Glutamatergic neuron (in vitro differentiated cells): ENCODE measurements around the gene FBXW5. TPM values are rescaled to one million over a fixed set of nuclear protein-coding genes. Genes with fewer than 3 reads are reported as not detected.

Source experiments
- DNase-seq: peaks from one replicate; pipeline ENCODE4 v3.0.0; 2022
- H3K27ac Mint-ChIP-seq: one replicate; pipeline ENCODE4 v1.8.0; 2020; ENCODE audit warnings: mild to moderate bottlenecking, mixed read lengths, inconsistent platforms; ENCODE audit not compliant: unreplicated experiment
- H3K27me3 Mint-ChIP-seq: one replicate; pipeline ENCODE4 v1.8.0; 2020; ENCODE audit warnings: mild to moderate bottlenecking, moderate library complexity, mixed read lengths, inconsistent platforms; ENCODE audit not compliant: unreplicated experiment
- H3K36me3 Mint-ChIP-seq: one replicate; pipeline ENCODE4 v1.8.0; 2020; ENCODE audit warnings: mild to moderate bottlenecking, mixed read lengths, inconsistent platforms; ENCODE audit not compliant: unreplicated experiment
- H3K4me1 Mint-ChIP-seq: one replicate; pipeline ENCODE4 v1.8.0; 2020; ENCODE audit warnings: mild to moderate bottlenecking, low read depth, mixed read lengths, inconsistent platforms; ENCODE audit not compliant: unreplicated experiment
- H3K4me3 Mint-ChIP-seq: one replicate; pipeline ENCODE4 v1.8.0; 2020; ENCODE audit warnings: mild to moderate bottlenecking, mixed read lengths, inconsistent platforms; ENCODE audit not compliant: unreplicated experiment
- H3K9me3 Mint-ChIP-seq: one replicate; pipeline ENCODE4 v1.8.0; 2020; ENCODE audit warnings: mild to moderate bottlenecking, moderate library complexity, mixed read lengths, inconsistent platforms; ENCODE audit not compliant: unreplicated experiment
- CTCF ChIP-seq: fragments of 200-600 bp; sonication (generic); IDR thresholded peaks from one replicate; pipeline ENCODE4 v1.5.0; 2021; ENCODE audit not compliant: partially characterized antibody, unreplicated experiment
- total RNA-seq: library from RNA; stranded (reverse); fragmentation: NEBNext Ultra II Directional; extraction: Animal tissue kit (Norgen Biotek cat#: 25700); gene quantifications from one replicate; pipeline ENCODE4 v1.2.1, GENCODE V29; 2021; ENCODE audit not compliant: unreplicated experiment

FBXW5 gene
- total RNA-seq, 1 donor from 2014 or later: 77.9 TPM

GRCh38 chr9:136977223-136977622 is 32.7 kb upstream of the FBXW5 start, which contains the start of gene PTGDS:
Gene PTGDS (plus strand): TSS chr9:136977504. CDS start chr9:136977579, 75 bp downstream.
- DNase-seq: no peak
- Mint-ChIP-seq H3K9me3 (peaks cover 4% of the 10 kb centered on the region), H3K27ac (no peak within 1 kb of the TSS), H3K4me3 (no peak within 1 kb of the TSS), H3K4me1 (no peaks in the 10 kb centered on the region), H3K36me3 (no peaks in the 10 kb centered on the region), H3K27me3 (no peaks in the 10 kb centered on the region)
- TF ChIP-seq CTCF: no peak

- Mint-ChIP-seq H3K27ac (no peak overlapping the region), H3K27me3 (no peaks in the 10 kb centered on the region), H3K36me3 (no peaks in the 10 kb centered on the region), H3K4me1 (no peaks in the 10 kb centered on the region), H3K4me3 (no peak overlapping the region), H3K9me3 (peaks cover 3% of the 10 kb centered on the region)
- no peak for DNase-seq
- TF ChIP-seq CTCF: no peak
These were observed 31.1 kb upstream of the FBXW5 start for GRCh38 chr9:136975644-136976043.

DNA sequence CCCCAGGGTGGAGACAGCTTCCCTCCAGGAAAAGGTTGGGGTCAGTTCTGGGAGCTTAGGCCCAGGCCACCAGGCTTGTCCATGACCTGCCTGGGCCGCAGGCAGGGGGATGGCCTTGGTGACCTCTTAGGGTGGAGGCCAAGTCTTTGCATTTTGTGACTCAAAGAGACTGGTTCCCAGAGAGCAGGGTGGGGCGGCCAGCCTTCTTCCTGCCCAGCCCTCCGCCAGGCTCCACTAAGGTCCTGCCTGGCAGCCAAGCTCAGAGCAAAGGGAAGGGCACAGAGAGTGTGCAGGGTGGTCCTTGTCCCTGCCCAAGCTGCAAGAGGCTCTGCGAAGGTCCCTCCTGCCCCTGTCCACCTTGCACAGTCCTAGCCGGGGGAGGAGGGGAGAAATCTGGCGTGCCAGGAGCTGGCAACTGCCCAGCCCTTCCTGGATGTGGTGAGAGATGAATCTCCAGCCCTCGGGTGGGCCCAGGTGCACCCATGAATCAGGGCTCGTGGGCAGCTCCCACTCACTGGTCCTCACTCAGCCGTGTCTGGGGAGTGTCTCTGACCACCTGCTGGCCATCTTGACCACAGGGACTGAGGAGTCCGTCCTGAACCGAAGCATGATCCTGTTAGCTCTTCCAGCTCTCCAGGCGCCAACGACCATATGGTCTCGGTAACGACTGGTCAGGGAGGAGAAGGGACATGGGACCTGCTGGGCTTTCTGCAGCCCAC is 30.4 kb upstream of the FBXW5 start:
- TF ChIP-seq CTCF: no peak
- Mint-ChIP-seq H3K27ac (no peak overlapping the region), H3K27me3 (no peaks in the 10 kb centered on the region), H3K4me1 (no peaks in the 10 kb centered on the region), H3K36me3 (no peaks in the 10 kb centered on the region), H3K4me3 (no peak overlapping the region), H3K9me3 (peaks cover 2% of the 10 kb centered on the region)
- DNase-seq: no peak

- no peak for DNase-seq
- H3K27me3 Mint-ChIP-seq: no peaks in the 10 kb centered on the region
- no peaks in the 10 kb centered on the region for H3K36me3 Mint-ChIP-seq
- no peak overlapping the region for H3K4me3 Mint-ChIP-seq
- H3K27ac Mint-ChIP-seq: no peak overlapping the region
- TF ChIP-seq CTCF: no peak
- H3K9me3 Mint-ChIP-seq: peaks cover 2% of the 10 kb centered on the region
- no peaks in the 10 kb centered on the region for H3K4me1 Mint-ChIP-seq
These were observed 29.4 kb upstream of the FBXW5 start for GRCh38 chr9:136973618-136974617.

GRCh38 chr9:136972743-136973142 is 28.2 kb upstream of the FBXW5 start:
- H3K4me3 Mint-ChIP-seq: no peak overlapping the region
- no peak for DNase-seq
- peaks cover 2% of the 10 kb centered on the region for H3K9me3 Mint-ChIP-seq
- no peak for TF ChIP-seq CTCF
- H3K27ac Mint-ChIP-seq: no peak overlapping the region
- no peaks in the 10 kb centered on the region for H3K36me3 Mint-ChIP-seq
- no peaks in the 10 kb centered on the region for H3K4me1 Mint-ChIP-seq
- H3K27me3 Mint-ChIP-seq: no peaks in the 10 kb centered on the region
